Right lobe of liver (tissue), 6 donors: ENCODE data around the gene TRIO. TPM values are rescaled to one million over a fixed set of nuclear protein-coding genes. Genes with fewer than 3 reads are reported as not detected.

Experiments
- ATAC-seq, 4 donors: fragments of 200-7000 bp; cut with Tn5 transposase; one replicate each; pipeline ENCODE4 v1.9.1; 2020; ENCODE audit warnings: mild to moderate bottlenecking in 4 of 4, moderate library complexity in 4 of 4
- DNase-seq, 3 donors: peaks; one replicate each; pipeline ENCODE4 v3.0.0-alpha.2; 2020
- H3K27ac ChIP-seq, 3 donors: fragments of 200-600 bp; one replicate each; pipeline ENCODE4 v1.8.0; 2022
- H3K27me3 ChIP-seq, 2 donors: fragments of 200-600 bp; one replicate each; pipeline ENCODE4 v1.8.0; 2022
- H3K36me3 ChIP-seq, 4 donors: fragments of 200-600 bp; sonication (generic) in 1 of 4; one replicate each; pipeline versions ENCODE4 v1.5.1 to v1.8.0; 2017 to 2022; ENCODE audit warnings: control low read depth in 1 of 4
- H3K4me1 ChIP-seq, 4 donors: fragments of 200-600 bp; sonication (generic) in 1 of 4; one replicate each; pipeline versions ENCODE4 v1.5.1 to v1.8.0; 2017 to 2022; ENCODE audit warnings: control low read depth in 1 of 4
- H3K4me3 ChIP-seq, 3 donors: fragments of 200-600 bp; one replicate each; pipeline ENCODE4 v1.8.0; 2022
- H3K9me3 ChIP-seq, 4 donors: fragments of 200-600 bp; sonication (generic) in 1 of 4; one replicate each; pipeline versions ENCODE4 v1.5.1 to v1.8.0; 2017 to 2022; ENCODE audit warnings: control low read depth in 1 of 4
- CTCF ChIP-seq, 4 donors: fragments of 200-600 bp in 3 of 4; fragments of 450-650 bp in 1 of 4; IDR thresholded peaks; one replicate each; pipeline versions ENCODE4 v1.5.1 to v1.8.0; 2016 to 2022; ENCODE audit warnings: antibody characterized with exemption in 4 of 4, mild to moderate bottlenecking in 2 of 4
- POLR2A ChIP-seq: fragments of 450-650 bp; IDR thresholded peaks from one replicate; pipeline ENCODE4 v1.6.1; 2017; ENCODE audit warnings: antibody characterized with exemption, mild to moderate bottlenecking
- WGBS: methylation state at CpG from one replicate; pipeline ENCODE4 v1.1.6; 2018; ENCODE audit warnings: low coverage, low lambda C conversion rate; ENCODE audit not compliant: insufficient coverage; ENCODE audit errors: missing lambda C conversion rate; 5-methylcytosine and 5-hydroxymethylcytosine counted together
- intact Hi-C, 2 donors: fragments of 100-400 bp; cut with DNase I; formaldehyde crosslinking; loops; one replicate each; pipeline versions ENCODE4 v1.11.2 to v1.14.1; 2022
- total RNA-seq, 6 experiments: library from RNA; depleted of rRNA in 2 of 6; stranded (reverse); fragments of >200 nt in 2 of 6; fragmentation: NEBNext Ultra II Directional in 3 of 6; extraction: Animal tissue kit (Norgen Biotek cat#: 25700) in 3 of 6; gene quantifications; one replicate each; pipeline versions ENCODE4 v1.1.0 to v1.2.4, GENCODE V29; 2016 to 2023
- donor health status: DM: no; HTN: yes; CAD: no.
- donor health status: DM: no; HTN: no; CAD: no.
- donor health status: DM: no; HTN: no; CAD: no.
- donor health status: DM: no; HTN: yes; CAD: no.
- donor health status: DM: no; HTN: yes; CAD: no.

TRIO gene
- total RNA-seq, 6 experiments from 2014 or later = 34.7 to 63.5 (median 50.2) TPM

GRCh38 chr5:14239404-14239803 is 96.3 kb downstream of the TRIO start:
- ATAC-seq (no peak), DNase-seq (no peak)
- no peak overlapping the region for H3K4me3 ChIP-seq
- intact Hi-C loops = no loop called here
- no peaks in the 10 kb centered on the region for H3K27me3 ChIP-seq
- H3K9me3 ChIP-seq = no peaks in the 10 kb centered on the region
- WGBS = 84% methylated on average over 8 of the region's 8 CpGs
- peaks cover 0 to 12% (median 0%) of the 10 kb centered on the region in 4 donors for H3K4me1 ChIP-seq
- no peaks in the 10 kb centered on the region for H3K36me3 ChIP-seq
- no peak overlapping the region for H3K27ac ChIP-seq
- TF ChIP-seq CTCF (IDR thresholded peaks at IDR 0.05) = no peak

GRCh38 chr5:14239951-14240350 is 96.8 kb downstream of the TRIO start:
- Histone ChIP-seq H3K4me3 (no peak overlapping the region), H3K9me3 (no peaks in the 10 kb centered on the region), H3K27me3 (no peaks in the 10 kb centered on the region), H3K36me3 (no peaks in the 10 kb centered on the region), H3K27ac (no peak overlapping the region), H3K4me1 (peaks cover 0 to 12% (median 0%) of the 10 kb centered on the region in 4 donors)
- DNase-seq (no peak), ATAC-seq (no peak)
- intact Hi-C loops = no loop called here
- 84% methylated on average over 2 of the region's 2 CpGs for WGBS
- TF ChIP-seq CTCF (IDR thresholded peaks at IDR 0.05) = no peak
- TF ChIP-seq POLR2A = no peak

GRCh38 chr5:14240359-14240758 is 97.2 kb downstream of the TRIO start:
- TF ChIP-seq POLR2A (no peak), CTCF (IDR thresholded peaks at IDR 0.05) (no peak)
- 94% methylated on average over 2 of the region's 2 CpGs for WGBS
- Histone ChIP-seq H3K27me3 (no peaks in the 10 kb centered on the region), H3K36me3 (no peaks in the 10 kb centered on the region), H3K4me1 (peaks cover 0 to 15% (median under 1%) of the 10 kb centered on the region in 4 donors), H3K9me3 (no peaks in the 10 kb centered on the region), H3K27ac (no peak overlapping the region), H3K4me3 (no peak overlapping the region)
- intact Hi-C loops = no loop called here
- no peak for DNase-seq
- no peak for ATAC-seq

GRCh38 chr5:14241141-14241540 is 98.0 kb downstream of the TRIO start:
- no peak for DNase-seq
- 92% methylated on average over 1 of the region's 1 CpG for WGBS
- H3K4me1 ChIP-seq = peaks cover 0 to 22% (median 4%) of the 10 kb centered on the region in 4 donors

More at GRCh38 chr5:14241141-14241540, 98.0 kb downstream of the TRIO start:
- Histone ChIP-seq H3K4me3 (no peak overlapping the region), H3K36me3 (no peaks in the 10 kb centered on the region), H3K27ac (no peak overlapping the region), H3K9me3 (no peaks in the 10 kb centered on the region), H3K27me3 (no peaks in the 10 kb centered on the region)
- intact Hi-C loops = no loop called here
- TF ChIP-seq POLR2A = no peak
- no peak for TF ChIP-seq CTCF (IDR thresholded peaks at IDR 0.05)
- no peak for ATAC-seq
